GM19395 (cell line): ENCODE data around the gene KIAA1671.

Source experiments
- ATAC-seq: cut with Tn5 transposase; IDR thresholded peaks from one replicate; pipeline ENCODE4 v1.9.1; 2021; ENCODE audit warnings: mild to moderate bottlenecking, moderate library complexity; ENCODE audit not compliant: unreplicated experiment

KIAA1671 gene

GRCh38 chr22:25134451-25134850, 181.9 kb downstream of the KIAA1671 start:
- ATAC-seq: no peak

DNA sequence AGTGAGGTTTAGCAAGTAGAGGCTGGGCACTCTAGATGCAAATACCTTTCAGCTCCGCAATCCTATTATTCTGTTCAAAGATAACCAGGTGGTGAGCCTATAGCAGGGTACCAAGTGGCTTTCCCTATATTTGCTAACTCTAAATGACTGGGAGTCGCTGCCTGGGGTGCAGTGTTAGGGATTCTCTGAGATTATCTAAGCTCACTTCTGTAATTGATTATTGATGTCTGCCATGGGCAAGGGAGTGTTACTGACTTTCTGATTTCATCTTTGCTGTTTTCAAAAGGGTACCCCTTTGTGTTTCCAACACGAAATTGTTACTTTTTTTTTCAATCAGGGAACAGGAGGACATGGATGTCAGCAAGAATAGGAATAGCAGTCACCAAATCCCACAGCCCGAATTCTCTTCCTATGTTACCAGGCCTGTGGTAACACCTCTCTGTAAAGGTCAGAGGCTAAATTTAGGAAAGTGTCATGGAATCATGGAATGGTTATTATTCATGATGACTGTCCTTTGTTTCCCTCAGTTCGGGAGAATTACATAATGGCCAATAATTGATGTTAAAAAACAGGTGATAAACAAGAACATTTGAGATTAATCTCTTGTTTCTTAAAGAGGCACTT, 184.5 kb downstream of the KIAA1671 start:
- ATAC-seq: no peak

DNA sequence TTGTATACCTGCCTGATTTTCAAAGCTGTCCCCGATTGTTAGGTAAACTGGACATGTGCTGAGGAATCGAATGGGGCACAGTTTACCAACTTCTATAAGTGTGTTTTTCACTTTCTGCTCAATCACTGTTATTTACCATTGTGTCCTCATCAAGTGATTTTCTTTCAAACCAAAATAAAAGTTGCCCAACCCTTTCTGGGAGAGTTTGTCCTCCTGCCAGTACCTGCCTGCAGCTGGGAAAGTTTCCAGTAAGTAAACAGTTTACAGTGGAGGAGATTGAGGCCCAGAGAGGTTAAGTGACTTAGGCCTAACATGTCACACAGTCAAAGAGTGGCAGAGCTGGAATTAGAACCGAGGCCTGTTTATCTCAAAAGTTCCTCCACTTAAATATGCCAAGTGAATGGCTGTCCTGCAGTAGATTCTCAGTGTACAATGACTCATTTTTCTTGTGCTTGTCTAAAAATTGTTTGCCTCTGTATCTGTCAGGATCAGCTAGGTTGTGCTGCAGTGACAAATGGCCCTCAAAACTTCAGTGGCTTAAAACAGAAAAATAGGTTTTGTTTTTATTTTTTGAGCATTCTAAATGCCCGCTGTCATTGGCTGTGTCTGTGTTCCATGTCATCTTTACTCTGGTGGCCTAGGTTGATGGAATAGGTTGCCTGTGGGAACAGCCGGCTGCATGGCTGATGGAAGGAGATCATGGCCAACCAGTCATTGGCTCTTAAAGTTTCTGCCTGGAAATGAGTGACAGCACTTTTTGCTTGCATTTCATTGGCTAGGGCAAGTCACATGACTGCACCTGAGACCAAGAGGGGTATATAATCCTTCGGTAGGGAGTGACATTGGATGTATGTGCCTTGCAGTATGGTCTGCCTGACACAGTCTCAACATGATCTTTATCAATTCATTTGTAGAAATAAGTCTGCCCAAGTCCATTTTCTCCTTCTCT, 185.3 kb downstream of the KIAA1671 start:
- no peak for ATAC-seq

DNA sequence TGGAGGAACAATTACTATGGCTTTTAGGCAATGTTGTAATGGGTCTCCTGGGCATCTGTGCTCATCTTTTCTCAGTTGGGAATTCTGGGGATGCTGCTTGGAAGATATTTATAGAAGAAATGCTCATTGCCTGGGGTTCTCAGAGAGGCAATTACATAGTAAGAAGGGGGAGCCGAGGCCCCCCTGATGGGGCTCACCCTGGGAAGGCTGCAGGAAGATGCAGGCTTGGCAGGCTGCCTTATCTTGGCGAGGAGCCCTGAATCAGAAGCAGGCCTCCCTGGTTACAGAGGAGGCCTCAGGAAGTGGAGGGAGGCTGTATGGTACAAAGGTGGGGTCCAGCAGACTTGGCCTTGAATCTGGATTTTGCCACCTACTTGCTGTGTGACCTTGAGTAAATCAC, 186.5 kb downstream of the KIAA1671 start:
- no peak for ATAC-seq

- no peak for ATAC-seq
Measured at GRCh38 chr22:25142102-25142501, 189.6 kb downstream of the KIAA1671 start.

GRCh38 chr22:25143156-25144076, 190.9 kb downstream of the KIAA1671 start:
- ATAC-seq: no peak

DNA sequence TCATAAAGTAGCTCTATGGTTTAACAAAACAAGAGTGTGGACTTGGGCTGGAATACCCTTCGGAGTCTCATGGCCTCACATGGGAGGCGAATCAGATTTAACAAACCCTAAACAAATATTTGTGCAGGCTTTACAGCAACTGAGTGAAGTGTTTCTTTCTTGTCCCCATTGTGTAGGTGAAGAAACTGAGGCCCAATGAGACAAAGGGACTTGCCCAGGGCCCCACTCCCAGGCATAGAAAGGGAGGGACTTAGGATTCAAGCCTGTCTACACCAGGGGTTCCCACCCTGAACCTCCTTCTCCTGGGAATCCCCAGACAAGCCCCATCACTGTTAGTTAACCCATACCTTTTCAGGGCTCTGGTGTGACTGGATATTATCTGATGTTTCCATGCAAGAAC, 192.0 kb downstream of the KIAA1671 start:
- no peak for ATAC-seq

GRCh38 chr22:25146307-25146706, 193.8 kb downstream of the KIAA1671 start:
- ATAC-seq: no peak

DNA sequence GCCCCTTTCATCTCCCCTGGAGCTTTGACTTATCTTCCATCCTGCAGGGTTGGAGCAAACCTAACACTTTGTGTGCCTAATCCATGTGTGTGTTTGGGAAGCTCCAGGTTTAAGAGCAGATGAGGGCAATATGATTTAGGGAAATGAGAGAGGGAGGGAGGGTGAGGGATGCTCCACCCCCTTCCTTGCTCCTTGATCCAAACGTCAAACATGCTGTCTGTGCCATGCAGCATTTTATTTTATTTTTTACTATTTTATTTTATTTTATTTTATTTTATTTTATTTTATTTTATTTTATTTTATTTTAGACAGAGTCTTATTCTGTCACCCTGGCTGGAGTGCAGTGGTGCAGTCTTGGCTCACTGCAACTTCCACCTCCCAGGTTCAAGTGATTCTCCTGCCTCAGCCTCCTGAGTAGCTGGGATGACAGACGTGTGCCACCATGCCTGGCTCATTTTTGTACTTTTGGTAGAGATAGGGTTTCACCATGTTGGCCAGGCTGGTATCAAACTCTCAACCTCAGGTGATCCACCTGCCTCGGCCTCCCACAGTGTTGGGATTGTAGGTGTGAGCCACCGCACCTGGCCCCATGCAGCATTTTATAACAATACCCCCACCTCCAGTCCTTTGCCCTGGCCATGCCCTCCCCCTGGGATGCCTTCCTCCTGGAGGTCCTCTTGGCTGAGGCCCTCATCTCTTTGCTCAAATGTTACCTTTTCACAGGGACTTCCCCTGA, 194.6 kb downstream of the KIAA1671 start:
- ATAC-seq: no peak

GRCh38 chr22:25147642-25147928, 195.1 kb downstream of the KIAA1671 start:
- no peak for ATAC-seq

DNA sequence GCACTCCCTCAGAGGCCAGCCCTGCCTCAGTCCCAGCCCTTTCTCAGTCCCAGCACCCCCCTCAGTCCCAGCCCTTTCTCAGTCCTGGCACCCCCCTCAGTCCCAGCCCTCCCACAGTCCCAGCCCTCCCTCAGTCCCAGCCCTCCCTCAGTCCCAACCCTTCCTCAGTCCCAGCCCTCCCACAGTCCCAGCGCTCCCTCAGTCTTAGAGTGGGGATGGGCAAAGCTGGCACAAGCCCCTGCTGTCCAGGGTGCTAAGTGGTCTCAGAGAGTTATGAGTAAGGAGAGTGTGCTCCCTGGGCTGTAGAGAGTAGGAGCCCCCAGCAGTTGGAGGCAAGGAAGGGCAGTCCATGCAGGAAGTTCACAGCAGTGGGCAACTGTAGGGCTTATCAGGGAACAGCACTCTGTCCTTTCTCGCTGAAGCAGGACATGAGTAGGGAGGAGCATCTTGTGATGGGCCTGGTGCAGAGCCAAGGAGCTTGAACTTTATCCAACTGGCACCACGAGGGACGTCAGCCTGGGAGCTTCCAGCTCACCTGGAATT, 195.7 kb downstream of the KIAA1671 start:
- ATAC-seq: no peak

- ATAC-seq: no peak
Measured at GRCh38 chr22:25149014-25149413, 196.5 kb downstream of the KIAA1671 start.

DNA sequence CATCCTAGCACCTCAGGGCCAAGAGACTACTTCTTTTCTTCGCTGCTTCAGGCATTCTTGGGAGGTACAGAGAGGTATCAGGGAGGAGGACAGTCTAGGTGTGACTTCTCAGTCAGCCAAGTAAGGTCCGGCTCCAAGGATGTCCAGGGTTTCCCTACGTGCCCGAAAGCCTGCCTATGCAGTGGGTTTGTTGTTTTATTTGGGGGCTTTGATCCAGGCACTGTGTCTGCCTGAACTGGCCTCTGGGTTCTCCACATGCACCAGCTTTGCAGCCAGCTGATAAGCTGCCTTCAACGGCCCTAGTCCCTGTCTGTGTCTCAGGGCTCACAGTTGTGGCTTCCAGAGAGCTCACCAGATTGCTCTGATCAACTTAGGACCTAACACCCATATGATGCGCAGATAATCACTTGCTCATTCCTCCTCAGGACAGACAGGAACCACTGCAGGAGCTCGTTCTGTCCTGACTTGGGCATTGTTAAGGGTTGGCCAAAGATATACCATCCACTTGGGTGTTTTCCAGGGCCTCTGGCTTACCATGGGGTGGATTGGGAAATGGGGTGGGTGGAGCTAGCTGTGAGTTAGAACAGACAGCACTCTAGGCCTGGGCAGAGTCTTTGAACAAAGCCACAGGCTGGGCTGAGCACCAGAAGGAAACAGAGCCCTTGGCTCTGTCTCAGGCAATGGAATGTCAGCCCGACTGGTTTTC, 201.6 kb downstream of the KIAA1671 start:
- no peak for ATAC-seq

- ATAC-seq: no peak
Measured at GRCh38 chr22:25154667-25154999, 202.1 kb downstream of the KIAA1671 start.

DNA sequence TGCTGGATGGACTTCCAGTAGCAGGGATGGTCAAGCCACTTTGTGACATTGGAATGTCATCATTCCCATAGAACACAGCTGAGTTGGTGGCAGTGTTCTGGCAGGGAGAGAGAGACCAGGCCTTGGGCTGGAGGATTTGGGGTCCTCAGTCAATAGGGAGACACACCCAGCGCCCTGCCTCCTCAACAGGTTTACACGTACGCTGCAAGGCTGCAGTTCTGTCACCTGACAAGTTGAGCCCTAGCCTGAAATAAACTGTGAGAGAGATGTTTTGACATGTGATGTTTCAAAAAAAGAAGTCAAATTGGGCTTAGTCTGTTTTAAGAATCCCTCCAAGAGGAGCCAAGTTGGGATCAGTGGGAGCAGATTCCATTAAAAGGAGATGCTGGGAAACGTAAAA, 204.2 kb downstream of the KIAA1671 start:
- no peak for ATAC-seq

DNA sequence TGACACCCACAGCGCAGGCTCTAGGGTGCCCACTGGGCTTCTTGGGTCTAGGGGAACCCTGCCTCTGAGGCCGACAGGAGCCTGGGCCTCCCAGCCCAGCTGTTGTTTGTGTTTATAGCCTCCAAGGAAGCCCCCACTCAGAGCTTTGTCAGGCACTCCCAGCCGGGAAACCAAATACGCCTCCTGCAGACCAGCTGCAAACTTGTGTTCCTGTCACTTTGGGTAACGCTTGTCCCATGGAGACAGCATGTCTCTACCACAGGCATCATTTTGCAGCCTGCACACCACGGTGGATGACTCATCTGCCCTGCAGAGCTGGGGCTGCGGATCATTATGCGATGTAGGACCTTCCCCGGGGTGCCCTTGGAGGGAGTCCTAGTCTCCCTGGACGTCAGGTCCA, 206.5 kb downstream of the KIAA1671 start:
- ATAC-seq: no peak

GRCh38 chr22:25160120-25160996, 207.8 kb downstream of the KIAA1671 start:
- ATAC-seq: no peak

GRCh38 chr22:25161017-25161915, 208.8 kb downstream of the KIAA1671 start:
- no peak for ATAC-seq
